HL-60/S4 treated with phorbol 12-myristate 13-acetate at 8.2 ng/mL for 4 days and 3 days (cell line): ENCODE results near the gene USP14.
"Not testable (repeated sequence)": the region's sequence is repeated elsewhere in the genome, so short reads cannot be mapped to it uniquely, and the experiment has no call there.

Experiments
- in situ Hi-C: fragments of 300-500 bp; cut with MboI; formaldehyde crosslinking; loops from 2 replicates; pipeline ENCODE4 v1.15.0; 2022; ENCODE audit warnings: low sequenced_read_pairs

USP14 gene

GRCh38 chr18:158128-159036, at the start of gene USP14:
USP14 (plus strand) TSS chr18:158557; CDS start chr18:158699, 142 bp downstream.
- in situ Hi-C loops: no loop called here

GRCh38 chr18:108665-109063, 49.7 kb upstream of the USP14 start:
- in situ Hi-C loops: not testable (repeated sequence)

GRCh38 chr18:109130-109921, 49.0 kb upstream of the USP14 start:
- in situ Hi-C loops: not testable (repeated sequence)

- in situ Hi-C loops: not testable (repeated sequence)
Observed at GRCh38 chr18:109922-110261, 48.5 kb upstream of the USP14 start.

GRCh38 chr18:110351-111201, 47.8 kb upstream of the USP14 start:
- in situ Hi-C loops: not testable (repeated sequence)

- in situ Hi-C loops: no loop called here
Observed at GRCh38 chr18:111306-112014, 46.9 kb upstream of the USP14 start.

- in situ Hi-C loops: not testable (repeated sequence)
Observed at GRCh38 chr18:112015-112733, 46.2 kb upstream of the USP14 start.

GRCh38 chr18:120539-121260, 37.7 kb upstream of the USP14 start:
- in situ Hi-C loops: not testable (repeated sequence)

- in situ Hi-C loops: no loop called here
Observed at GRCh38 chr18:135045-135444, 23.3 kb upstream of the USP14 start.

- in situ Hi-C loops: no loop called here
Observed at GRCh38 chr18:136433-136832, 21.9 kb upstream of the USP14 start.

GRCh38 chr18:137327-137726, 21.0 kb upstream of the USP14 start:
- in situ Hi-C loops: no loop called here

GRCh38 chr18:140670-141266, 17.6 kb upstream of the USP14 start:
- in situ Hi-C loops: no loop called here

GRCh38 chr18:142624-143296, 15.6 kb upstream of the USP14 start:
- in situ Hi-C loops: not testable (repeated sequence)

GRCh38 chr18:148841-149240, 9.5 kb upstream of the USP14 start:
- in situ Hi-C loops: no loop called here

GRCh38 chr18:154151-154550, 4.2 kb upstream of the USP14 start:
- in situ Hi-C loops: no loop called here

- in situ Hi-C loops: no loop called here
Observed at GRCh38 chr18:155688-156087, 2.7 kb upstream of the USP14 start.

GRCh38 chr18:156514-157230, 1.7 kb upstream of the USP14 start:
- in situ Hi-C loops: no loop called here
